A549 (cell line): ENCODE results near the gene EBF3.

Experiments used
- CBX8 ChIP-seq: fragments of 200-600 bp; sonication (generic); IDR thresholded peaks from 2 replicates; pipeline ENCODE4 v1.6.1; 2016
- CEBPB ChIP-seq, 2 experiments: fragments of >200 bp in 1 of 2; sonication (Bioruptor Twin) in 1 of 2; formaldehyde crosslinking in 1 of 2; IDR thresholded peaks; 2 replicates each; pipeline ENCODE4 v1.6.1; 2012 to 2016
- EP300 ChIP-seq, 2 experiments: fragments of >200 bp; sonication (Bioruptor Twin); formaldehyde crosslinking; IDR thresholded peaks; 2 replicates in 1 of 2; 3 replicates in 1 of 2; pipeline ENCODE4 v1.6.1; 2016 to 2017
- MYC ChIP-seq: IDR thresholded peaks from 2 replicates; pipeline ENCODE4 v1.6.1; 2012; ENCODE audit warnings: mild to moderate bottlenecking, inconsistent platforms, low read length, improper control_type of control experiment, borderline replicate concordance
- POLR2A ChIP-seq: IDR thresholded peaks from 2 replicates; pipeline ENCODE4 v1.6.1; 2012; ENCODE audit warnings: mild to moderate bottlenecking, low read length
- ZFP36 ChIP-seq: fragments of 450-650 bp; IDR thresholded peaks from 2 replicates; pipeline ENCODE4 v1.6.1; 2014; ENCODE audit warnings: borderline replicate concordance; ENCODE audit not compliant: partially characterized antibody
- TF ChIP-seq, protein P1 (sequence below): fragments of >200 bp; sonication (Bioruptor Twin); formaldehyde crosslinking; IDR thresholded peaks from 3 replicates; pipeline ENCODE4 v1.5.1; 2016
- TF ChIP-seq, protein P2 (sequence below): IDR thresholded peaks from 2 replicates; pipeline ENCODE4 v1.6.1; 2012
- TF ChIP-seq, protein P3 (sequence below): fragments of 250-450 bp; sonication (Bioruptor Pico); IDR thresholded peaks from 2 replicates; pipeline ENCODE4 v1.5.0; 2021; ENCODE audit warnings: mild to moderate bottlenecking, moderate library complexity, borderline replicate concordance

GRCh38 chr10:129999140-129999539 is 35.1 kb upstream of the EBF3 start:
- TF ChIP-seq POLR2A, result no peak
- TF ChIP-seq, protein P1, sequence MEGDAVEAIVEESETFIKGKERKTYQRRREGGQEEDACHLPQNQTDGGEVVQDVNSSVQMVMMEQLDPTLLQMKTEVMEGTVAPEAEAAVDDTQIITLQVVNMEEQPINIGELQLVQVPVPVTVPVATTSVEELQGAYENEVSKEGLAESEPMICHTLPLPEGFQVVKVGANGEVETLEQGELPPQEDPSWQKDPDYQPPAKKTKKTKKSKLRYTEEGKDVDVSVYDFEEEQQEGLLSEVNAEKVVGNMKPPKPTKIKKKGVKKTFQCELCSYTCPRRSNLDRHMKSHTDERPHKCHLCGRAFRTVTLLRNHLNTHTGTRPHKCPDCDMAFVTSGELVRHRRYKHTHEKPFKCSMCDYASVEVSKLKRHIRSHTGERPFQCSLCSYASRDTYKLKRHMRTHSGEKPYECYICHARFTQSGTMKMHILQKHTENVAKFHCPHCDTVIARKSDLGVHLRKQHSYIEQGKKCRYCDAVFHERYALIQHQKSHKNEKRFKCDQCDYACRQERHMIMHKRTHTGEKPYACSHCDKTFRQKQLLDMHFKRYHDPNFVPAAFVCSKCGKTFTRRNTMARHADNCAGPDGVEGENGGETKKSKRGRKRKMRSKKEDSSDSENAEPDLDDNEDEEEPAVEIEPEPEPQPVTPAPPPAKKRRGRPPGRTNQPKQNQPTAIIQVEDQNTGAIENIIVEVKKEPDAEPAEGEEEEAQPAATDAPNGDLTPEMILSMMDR, result no peak
- no peak for TF ChIP-seq ZFP36
- TF ChIP-seq, protein P2, sequence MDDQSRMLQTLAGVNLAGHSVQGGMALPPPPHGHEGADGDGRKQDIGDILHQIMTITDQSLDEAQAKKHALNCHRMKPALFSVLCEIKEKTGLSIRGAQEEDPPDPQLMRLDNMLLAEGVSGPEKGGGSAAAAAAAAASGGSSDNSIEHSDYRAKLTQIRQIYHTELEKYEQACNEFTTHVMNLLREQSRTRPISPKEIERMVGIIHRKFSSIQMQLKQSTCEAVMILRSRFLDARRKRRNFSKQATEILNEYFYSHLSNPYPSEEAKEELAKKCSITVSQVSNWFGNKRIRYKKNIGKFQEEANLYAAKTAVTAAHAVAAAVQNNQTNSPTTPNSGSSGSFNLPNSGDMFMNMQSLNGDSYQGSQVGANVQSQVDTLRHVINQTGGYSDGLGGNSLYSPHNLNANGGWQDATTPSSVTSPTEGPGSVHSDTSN, result no peak
- TF ChIP-seq EP300 (IDR thresholded peaks at IDR 0.05), result no peak
- TF ChIP-seq, protein P3, sequence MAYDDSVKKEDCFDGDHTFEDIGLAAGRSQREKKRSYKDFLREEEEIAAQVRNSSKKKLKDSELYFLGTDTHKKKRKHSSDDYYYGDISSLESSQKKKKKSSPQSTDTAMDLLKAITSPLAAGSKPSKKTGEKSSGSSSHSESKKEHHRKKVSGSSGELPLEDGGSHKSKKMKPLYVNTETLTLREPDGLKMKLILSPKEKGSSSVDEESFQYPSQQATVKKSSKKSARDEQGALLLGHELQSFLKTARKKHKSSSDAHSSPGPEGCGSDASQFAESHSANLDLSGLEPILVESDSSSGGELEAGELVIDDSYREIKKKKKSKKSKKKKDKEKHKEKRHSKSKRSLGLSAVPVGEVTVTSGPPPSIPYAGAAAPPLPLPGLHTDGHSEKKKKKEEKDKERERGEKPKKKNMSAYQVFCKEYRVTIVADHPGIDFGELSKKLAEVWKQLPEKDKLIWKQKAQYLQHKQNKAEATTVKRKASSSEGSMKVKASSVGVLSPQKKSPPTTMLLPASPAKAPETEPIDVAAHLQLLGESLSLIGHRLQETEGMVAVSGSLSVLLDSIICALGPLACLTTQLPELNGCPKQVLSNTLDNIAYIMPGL (CRISPR knock-in tag), result no peak
- no peak for TF ChIP-seq MYC
- no peak for TF ChIP-seq CBX8
- no peak for TF ChIP-seq CEBPB (IDR thresholded peaks at IDR 0.05)
